SU-DHL-6 (cell line): ENCODE measurements around the gene CXXC4.

ENCODE experiments used
- H2AFZ ChIP-seq: fragments of 200-600 bp; sonication (generic); 2 replicates; pipeline ENCODE4 v1.6.1; 2014; ENCODE audit warnings: low read depth, mild to moderate bottlenecking, moderate library complexity, mixed read lengths, antibody characterized with exemption, low read length; ENCODE audit not compliant: severe bottlenecking
- H3F3A ChIP-seq: fragments of 200-600 bp; shearing (Covaris generic); 2 replicates; pipeline ENCODE4 v1.6.0; 2016; ENCODE audit warnings: antibody characterized with exemption, mild to moderate bottlenecking; ENCODE audit not compliant: insufficient read depth
- H3K27ac ChIP-seq: fragments of 200-600 bp; sonication (generic); 2 replicates; pipeline ENCODE4 v1.5.1; 2016; ENCODE audit warnings: low read depth, mild to moderate bottlenecking, low read length, moderate library complexity, mixed read lengths
- H3K27me3 ChIP-seq: fragments of 200-600 bp; sonication (generic), shearing (Covaris generic); 2 replicates; pipeline ENCODE4 v1.6.0; 2014; ENCODE audit warnings: mild to moderate bottlenecking, low read length
- H3K36me3 ChIP-seq: fragments of 200-600 bp; sonication (generic); 2 replicates; pipeline ENCODE4 v1.6.1; 2014; ENCODE audit warnings: mild to moderate bottlenecking, low read length, mixed read lengths
- H3K4me2 ChIP-seq: fragments of 300-600, 200-600 bp; shearing (Covaris generic), sonication (generic); 2 replicates; pipeline ENCODE4 v1.6.0; 2014; ENCODE audit warnings: low read length, low read depth, mild to moderate bottlenecking; ENCODE audit not compliant: poor library complexity, severe bottlenecking
- H3K4me3 ChIP-seq: fragments of 200-600 bp; sonication (generic); 2 replicates; pipeline ENCODE4 v1.5.1; 2014; ENCODE audit warnings: antibody characterized with exemption, low read length, mild to moderate bottlenecking, mixed read lengths; ENCODE audit not compliant: insufficient read depth, poor library complexity, severe bottlenecking
- H3K79me2 ChIP-seq: fragments of 200-600 bp; sonication (generic); 2 replicates; pipeline ENCODE4 v1.6.1; 2014; ENCODE audit warnings: mild to moderate bottlenecking, low read length, moderate library complexity; ENCODE audit not compliant: insufficient read depth
- H3K9ac ChIP-seq: fragments of 200-600 bp; sonication (generic); 2 replicates; pipeline ENCODE4 v1.7.0; 2014; ENCODE audit warnings: mild to moderate bottlenecking, low read length
- H3K9me2 ChIP-seq: fragments of 200-600 bp; sonication (generic); replicated peaks from 2 replicates; pipeline ENCODE4 v1.6.1; 2014; ENCODE audit warnings: low read length; ENCODE audit not compliant: insufficient read depth
- H3K9me3 ChIP-seq: fragments of 200-600 bp; sonication (generic); 2 replicates; pipeline ENCODE4 v1.6.1; 2014; ENCODE audit warnings: low read length, mixed read lengths; ENCODE audit not compliant: insufficient read depth
- H4K20me1 ChIP-seq: fragments of 200-600 bp; sonication (generic); 2 replicates; pipeline ENCODE4 v1.6.1; 2014; ENCODE audit warnings: low read depth, mild to moderate bottlenecking, antibody characterized with exemption, low read length, moderate library complexity, mixed read lengths
- EZH2phosphoT487 ChIP-seq: fragments of 200-600 bp; sonication (generic), shearing (Covaris generic); conservative IDR thresholded peaks from 2 replicates; pipeline ENCODE4 v1.6.1; 2018; ENCODE audit warnings: mild to moderate bottlenecking, antibody characterized with exemption, low read length, moderate library complexity, mixed read lengths
- TF ChIP-seq, protein P1 (sequence below): fragments of 200-600 bp; sonication (generic); IDR thresholded peaks from one replicate; pipeline ENCODE4 v1.5.1; 2017; ENCODE audit warnings: antibody characterized with exemption, mild to moderate bottlenecking, low read length, moderate library complexity; ENCODE audit not compliant: insufficient read depth, poor library complexity, severe bottlenecking

CXXC4 gene

GRCh38 chr4:104492183-104492771, 2.4 kb downstream of the CXXC4 start:
- Histone ChIP-seq H3K9me3 (no peaks in the 10 kb centered on the region), H3K4me3 (peak overlapping the region; percentile 55), H2AFZ (no peak overlapping the region), H3K9me2 (no peaks in the 10 kb centered on the region), H3F3A (peaks cover 41% of the 10 kb centered on the region), H4K20me1 (no peaks in the 10 kb centered on the region), H3K36me3 (no peaks in the 10 kb centered on the region), H3K4me2 (peak overlapping the region; percentile 72), H3K27me3 (no peaks in the 10 kb centered on the region), H3K79me2 (no peaks in the 10 kb centered on the region), H3K27ac (peak overlapping the region; percentile 83), H3K9ac (0 out of 2 replicates have a peak overlapping the region, but pooled peaks have one; percentile 58)
- no peak for TF ChIP-seq EZH2phosphoT487
- TF ChIP-seq, protein P1, sequence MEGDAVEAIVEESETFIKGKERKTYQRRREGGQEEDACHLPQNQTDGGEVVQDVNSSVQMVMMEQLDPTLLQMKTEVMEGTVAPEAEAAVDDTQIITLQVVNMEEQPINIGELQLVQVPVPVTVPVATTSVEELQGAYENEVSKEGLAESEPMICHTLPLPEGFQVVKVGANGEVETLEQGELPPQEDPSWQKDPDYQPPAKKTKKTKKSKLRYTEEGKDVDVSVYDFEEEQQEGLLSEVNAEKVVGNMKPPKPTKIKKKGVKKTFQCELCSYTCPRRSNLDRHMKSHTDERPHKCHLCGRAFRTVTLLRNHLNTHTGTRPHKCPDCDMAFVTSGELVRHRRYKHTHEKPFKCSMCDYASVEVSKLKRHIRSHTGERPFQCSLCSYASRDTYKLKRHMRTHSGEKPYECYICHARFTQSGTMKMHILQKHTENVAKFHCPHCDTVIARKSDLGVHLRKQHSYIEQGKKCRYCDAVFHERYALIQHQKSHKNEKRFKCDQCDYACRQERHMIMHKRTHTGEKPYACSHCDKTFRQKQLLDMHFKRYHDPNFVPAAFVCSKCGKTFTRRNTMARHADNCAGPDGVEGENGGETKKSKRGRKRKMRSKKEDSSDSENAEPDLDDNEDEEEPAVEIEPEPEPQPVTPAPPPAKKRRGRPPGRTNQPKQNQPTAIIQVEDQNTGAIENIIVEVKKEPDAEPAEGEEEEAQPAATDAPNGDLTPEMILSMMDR = no peak

DNA sequence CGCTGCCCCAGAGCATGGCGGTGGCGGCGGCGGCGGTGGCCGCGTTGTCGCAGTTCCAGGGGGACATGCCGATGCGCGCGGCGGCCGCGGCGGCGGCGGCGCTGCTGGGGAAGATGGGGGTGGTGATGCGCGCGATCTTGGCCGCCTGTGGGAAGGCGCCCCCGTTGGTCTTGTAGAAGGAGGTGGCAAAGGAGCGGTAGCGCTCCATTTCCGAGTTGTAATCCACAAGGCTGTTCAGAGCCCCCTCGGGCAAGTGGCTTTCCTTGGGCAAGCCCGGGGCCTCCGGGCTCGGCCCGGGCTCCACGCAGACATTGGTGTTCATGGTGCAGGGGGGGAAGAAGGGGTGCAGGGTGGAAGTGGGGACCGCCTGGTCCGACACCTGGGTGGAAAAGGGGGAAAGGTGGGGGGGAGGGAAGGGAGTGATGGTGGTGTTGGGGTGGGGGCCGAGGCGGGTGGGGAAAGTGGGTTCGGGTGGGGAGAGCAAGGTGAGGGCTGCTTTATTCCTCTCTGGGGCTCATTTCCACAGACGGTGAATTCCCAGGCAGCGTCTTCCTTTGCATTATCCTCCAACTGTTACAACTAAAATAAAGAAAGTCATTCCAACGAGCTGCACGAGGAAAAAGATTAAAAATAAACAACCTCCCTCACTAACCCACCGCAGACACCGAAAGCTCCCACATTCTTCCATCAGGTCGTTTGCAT, 3.1 kb downstream of the CXXC4 start:
- Histone ChIP-seq H3K4me2 (peak overlapping the region; percentile 72), H3K9me3 (no peaks in the 10 kb centered on the region), H3K9ac (peak overlapping the region; percentile 62), H3K9me2 (no peaks in the 10 kb centered on the region), H4K20me1 (no peaks in the 10 kb centered on the region), H3K27ac (peak overlapping the region; percentile 83), H3K79me2 (no peaks in the 10 kb centered on the region), H2AFZ (peak overlapping the region; percentile 77), H3K36me3 (no peaks in the 10 kb centered on the region), H3F3A (peaks cover 41% of the 10 kb centered on the region), H3K27me3 (no peaks in the 10 kb centered on the region), H3K4me3 (peak overlapping the region; percentile 55)
- TF ChIP-seq EZH2phosphoT487 = no peak
- TF ChIP-seq, protein P1 = no peak

DNA sequence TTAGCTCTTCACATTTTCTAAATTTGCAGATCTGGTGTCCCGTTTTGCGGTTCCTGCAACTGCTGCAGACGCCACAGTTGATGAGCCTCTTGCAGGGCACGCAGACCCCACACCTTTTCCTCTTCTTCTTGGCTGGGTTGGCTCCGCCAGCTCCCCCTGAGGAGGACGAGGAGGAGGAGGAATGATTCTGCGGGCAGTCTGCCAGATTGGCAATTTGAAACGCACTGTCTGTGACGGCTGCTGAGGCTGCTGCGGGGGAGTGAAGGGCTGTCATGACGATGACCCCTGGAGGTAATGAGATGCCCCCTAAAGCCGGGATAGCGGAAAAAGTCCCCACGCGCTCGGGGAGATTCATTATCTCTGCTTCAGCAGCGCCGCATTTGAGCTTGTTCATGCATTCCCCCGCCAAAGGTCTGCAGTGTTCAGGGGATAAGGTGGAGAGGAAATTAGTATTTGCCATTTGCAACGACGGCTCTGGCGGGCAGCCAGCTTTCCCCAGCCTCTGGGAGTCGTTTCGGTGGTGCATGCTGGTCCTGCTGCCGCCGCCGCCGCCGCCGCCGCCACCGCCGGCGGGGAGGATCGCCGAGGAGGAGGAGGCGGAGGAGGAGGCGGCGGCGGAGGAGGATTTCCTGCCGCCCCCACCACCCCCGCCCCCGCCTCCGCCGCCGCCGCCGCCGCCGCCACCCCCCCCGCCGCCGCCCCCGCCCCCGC, 3.8 kb downstream of the CXXC4 start:
- H3K79me2 ChIP-seq = no peaks in the 10 kb centered on the region
- H3K27ac ChIP-seq = peak overlapping the region; percentile 92
- peak overlapping the region; percentile 82 for H3K4me2 ChIP-seq
- TF ChIP-seq, protein P1 = no peak
- no peak for TF ChIP-seq EZH2phosphoT487
- peaks cover 40% of the 10 kb centered on the region for H3F3A ChIP-seq
- H3K9me2 ChIP-seq = no peaks in the 10 kb centered on the region
- no peaks in the 10 kb centered on the region for H4K20me1 ChIP-seq
- peak overlapping the region; percentile 31 for H2AFZ ChIP-seq
- H3K9me3 ChIP-seq = no peaks in the 10 kb centered on the region
- no peaks in the 10 kb centered on the region for H3K27me3 ChIP-seq
- peak overlapping the region; percentile 59 for H3K4me3 ChIP-seq
- peak overlapping the region; percentile 66 for H3K9ac ChIP-seq
- H3K36me3 ChIP-seq = no peaks in the 10 kb centered on the region
